Sigmoid colon (tissue), 4 donors: ENCODE data around the gene PXN.

ENCODE experiments used
- CTCF ChIP-seq, 4 experiments: fragments of 450-650 bp in 3 of 4; fragments of 200-600 bp in 1 of 4; IDR thresholded peaks; one replicate each; pipeline ENCODE4 v1.5.1; 2016 to 2019; ENCODE audit warnings: antibody characterized with exemption in 4 of 4, mild to moderate bottlenecking in 3 of 4, moderate library complexity in 2 of 4
- EP300 ChIP-seq, 4 donors: sonication (generic); formaldehyde crosslinking; IDR thresholded peaks; one replicate each; pipeline ENCODE4 v1.6.1; 2017; ENCODE audit warnings: antibody characterized with exemption in 4 of 4
- POLR2A ChIP-seq, 2 donors: fragments of 450-650 bp; IDR thresholded peaks; one replicate each; pipeline ENCODE4 v1.6.1; 2016; ENCODE audit warnings: antibody characterized with exemption in 2 of 2, mild to moderate bottlenecking in 2 of 2, moderate library complexity in 2 of 2

GRCh38 chr12:120172053-120172452, 93.5 kb downstream of the PXN start:
- TF ChIP-seq CTCF (IDR thresholded peaks at IDR 0.05) (no peak), EP300 (IDR thresholded peaks at IDR 0.05) (no peak), POLR2A (IDR thresholded peaks at IDR 0.05) (no peak)
